ENCODE results near the gene TMEM131L.
"Not testable (repeated sequence)": the region's sequence is repeated elsewhere in the genome, so short reads cannot be mapped to it uniquely, and the experiment has no call there.

Gene TMEM131L

GRCh38 chr4:153466081-153466948, at the start of gene TMEM131L:
Gene TMEM131L, plus strand, starts transcription at chr4:153466360. Its CDS starts 38 bp downstream, at chr4:153466398.
- peak; percentile 77 for DNase-seq

- DNase-seq, result not testable (repeated sequence)
Measured at GRCh38 chr4:153416456-153416855, 49.7 kb upstream of the TMEM131L start.

GRCh38 chr4:153418121-153418520, 48.0 kb upstream of the TMEM131L start:
- no peak for DNase-seq

GRCh38 chr4:153418558-153418957, 47.6 kb upstream of the TMEM131L start:
- DNase-seq, result no peak

- DNase-seq, result no peak
Measured at GRCh38 chr4:153419029-153419428, 47.1 kb upstream of the TMEM131L start.

- no peak for DNase-seq
Measured at GRCh38 chr4:153419673-153420278, 46.4 kb upstream of the TMEM131L start.

- DNase-seq, result no peak
Measured at GRCh38 chr4:153420361-153420760, 45.8 kb upstream of the TMEM131L start.

- DNase-seq, result no peak
Measured at GRCh38 chr4:153421941-153422340, 44.2 kb upstream of the TMEM131L start.

- no peak for DNase-seq
Measured at GRCh38 chr4:153426207-153426885, 39.8 kb upstream of the TMEM131L start.

- DNase-seq, result no peak
Measured at GRCh38 chr4:153427363-153428071, 38.6 kb upstream of the TMEM131L start.

- DNase-seq, result no peak
Measured at GRCh38 chr4:153428941-153429475, 37.2 kb upstream of the TMEM131L start.

- DNase-seq, result peak; percentile 74
Measured at GRCh38 chr4:153432965-153433753, 33.0 kb upstream of the TMEM131L start.

- DNase-seq, result no peak
Measured at GRCh38 chr4:153433754-153434105, 32.4 kb upstream of the TMEM131L start.

- no peak for DNase-seq
Measured at GRCh38 chr4:153434190-153434589, 32.0 kb upstream of the TMEM131L start.

- no peak for DNase-seq
Measured at GRCh38 chr4:153438916-153439756, 27.0 kb upstream of the TMEM131L start.

- DNase-seq, result no peak
Measured at GRCh38 chr4:153439831-153440230, 26.3 kb upstream of the TMEM131L start.

- DNase-seq, result no peak
Measured at GRCh38 chr4:153440475-153440874, 25.7 kb upstream of the TMEM131L start.

- DNase-seq, result no peak
Measured at GRCh38 chr4:153447175-153447905, 18.8 kb upstream of the TMEM131L start.

GRCh38 chr4:153448003-153448731, 18.0 kb upstream of the TMEM131L start:
- no peak for DNase-seq

- DNase-seq, result no peak
Measured at GRCh38 chr4:153449338-153449737, 16.8 kb upstream of the TMEM131L start.
